ENCODE measurements around the gene BUD23. TPM values are rescaled to one million over a fixed set of nuclear protein-coding genes. Genes with fewer than 3 reads are reported as not detected.

Gene BUD23
- total and polyA plus RNA-seq, 4 donors = 19.1 to 52.6 (median 37.8) TPM

DNA sequence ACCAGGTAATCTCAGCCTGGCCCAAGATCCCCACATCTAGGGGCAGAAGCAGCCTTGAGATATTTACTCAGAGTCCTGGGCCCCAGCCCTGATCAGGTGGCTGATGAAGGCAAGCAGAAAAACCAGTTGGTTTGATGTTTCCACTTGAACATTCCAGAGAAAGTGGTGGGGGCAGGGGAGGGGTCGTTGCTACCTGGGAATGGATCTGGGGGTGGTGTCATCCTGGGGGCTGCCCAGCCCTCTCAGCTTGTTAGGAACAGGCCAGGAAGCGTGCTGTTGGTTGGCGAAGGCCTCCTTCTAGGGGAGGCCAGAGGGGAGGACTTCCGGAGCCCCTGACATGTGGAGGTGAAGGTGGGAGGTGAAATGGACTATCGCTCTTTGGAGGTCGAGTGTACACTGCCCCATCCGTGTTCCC is 58.9 kb downstream of the BUD23 start:
- WGBS = 49% methylated on average over 7 of the region's 7 CpGs
- Histone ChIP-seq H3K4me1 (ENCODE audit: control insufficient read depth in 4 of 4, insufficient read depth in 4 of 4, low read length in 3 of 4) (peaks cover 0 to 31% (median 16%) of the 10 kb centered on the region in 4 donors), H3K27ac (ENCODE audit: low read depth in 1 of 2, low read length in 2 of 2) (peak overlapping the region; percentile 66 to 83), H3K9ac (ENCODE audit: low read depth in 1 of 2, low read length in 2 of 2) (peak overlapping the region in 1 of 2 donors; percentile 62), H3K36me3 (ENCODE audit: control insufficient read depth in 4 of 4, insufficient read depth in 3 of 4, low read depth in 1 of 4, low read length in 3 of 4) (peaks cover 0 to under 1% (median 0%) of the 10 kb centered on the region in 4 donors), H3K4me3 (ENCODE audit: low read depth in 1 of 3, low read length in 3 of 3) (peak overlapping the region in 1 of 3 donors; percentile 26), H3K27me3 (ENCODE audit: control insufficient read depth in 4 of 4, insufficient read depth in 4 of 4, low read length in 3 of 4) (no peaks in the 10 kb centered on the region), H3K9me3 (ENCODE audit: control insufficient read depth in 4 of 4, low read length in 3 of 4) (no peaks in the 10 kb centered on the region)
- DNase-seq (ENCODE audit: low spot score) = no peak
- TF ChIP-seq YY1 (IDR thresholded peaks at IDR 0.05) (no peak), FOXA1 (IDR thresholded peaks at IDR 0.05) (no peak), GABPA (IDR thresholded peaks at IDR 0.05 in 1 of 2, conservative IDR thresholded peaks at IDR 0.05 in 1 of 2) (no peak), NR2F2 (IDR thresholded peaks at IDR 0.05) (no peak), RAD21 (IDR thresholded peaks at IDR 0.05) (no peak), FOXA2 (IDR thresholded peaks at IDR 0.05) (no peak), TAF1 (conservative IDR thresholded peaks at IDR 0.05) (no peak), SP1 (IDR thresholded peaks at IDR 0.05) (no peak), RXRA (IDR thresholded peaks at IDR 0.05) (no peak), HNF4A (conservative IDR thresholded peaks at IDR 0.05) (no peak), HNF4G (IDR thresholded peaks at IDR 0.05) (no peak), EGR1 (IDR thresholded peaks at IDR 0.05; ENCODE audit: low read depth in 2 of 2) (no peak), JUND (IDR thresholded peaks at IDR 0.05) (no peak)
- TF ChIP-seq, protein P1, sequence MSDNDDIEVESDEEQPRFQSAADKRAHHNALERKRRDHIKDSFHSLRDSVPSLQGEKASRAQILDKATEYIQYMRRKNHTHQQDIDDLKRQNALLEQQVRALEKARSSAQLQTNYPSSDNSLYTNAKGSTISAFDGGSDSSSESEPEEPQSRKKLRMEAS (IDR thresholded peaks at IDR 0.05) = no peak
- TF ChIP-seq, protein P2, sequence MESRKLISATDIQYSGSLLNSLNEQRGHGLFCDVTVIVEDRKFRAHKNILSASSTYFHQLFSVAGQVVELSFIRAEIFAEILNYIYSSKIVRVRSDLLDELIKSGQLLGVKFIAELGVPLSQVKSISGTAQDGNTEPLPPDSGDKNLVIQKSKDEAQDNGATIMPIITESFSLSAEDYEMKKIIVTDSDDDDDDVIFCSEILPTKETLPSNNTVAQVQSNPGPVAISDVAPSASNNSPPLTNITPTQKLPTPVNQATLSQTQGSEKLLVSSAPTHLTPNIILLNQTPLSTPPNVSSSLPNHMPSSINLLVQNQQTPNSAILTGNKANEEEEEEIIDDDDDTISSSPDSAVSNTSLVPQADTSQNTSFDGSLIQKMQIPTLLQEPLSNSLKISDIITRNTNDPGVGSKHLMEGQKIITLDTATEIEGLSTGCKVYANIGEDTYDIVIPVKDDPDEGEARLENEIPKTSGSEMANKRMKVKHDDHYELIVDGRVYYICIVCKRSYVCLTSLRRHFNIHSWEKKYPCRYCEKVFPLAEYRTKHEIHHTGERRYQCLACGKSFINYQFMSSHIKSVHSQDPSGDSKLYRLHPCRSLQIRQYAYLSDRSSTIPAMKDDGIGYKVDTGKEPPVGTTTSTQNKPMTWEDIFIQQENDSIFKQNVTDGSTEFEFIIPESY (IDR thresholded peaks at IDR 0.05) = no peak
- TF ChIP-seq, protein P3, sequence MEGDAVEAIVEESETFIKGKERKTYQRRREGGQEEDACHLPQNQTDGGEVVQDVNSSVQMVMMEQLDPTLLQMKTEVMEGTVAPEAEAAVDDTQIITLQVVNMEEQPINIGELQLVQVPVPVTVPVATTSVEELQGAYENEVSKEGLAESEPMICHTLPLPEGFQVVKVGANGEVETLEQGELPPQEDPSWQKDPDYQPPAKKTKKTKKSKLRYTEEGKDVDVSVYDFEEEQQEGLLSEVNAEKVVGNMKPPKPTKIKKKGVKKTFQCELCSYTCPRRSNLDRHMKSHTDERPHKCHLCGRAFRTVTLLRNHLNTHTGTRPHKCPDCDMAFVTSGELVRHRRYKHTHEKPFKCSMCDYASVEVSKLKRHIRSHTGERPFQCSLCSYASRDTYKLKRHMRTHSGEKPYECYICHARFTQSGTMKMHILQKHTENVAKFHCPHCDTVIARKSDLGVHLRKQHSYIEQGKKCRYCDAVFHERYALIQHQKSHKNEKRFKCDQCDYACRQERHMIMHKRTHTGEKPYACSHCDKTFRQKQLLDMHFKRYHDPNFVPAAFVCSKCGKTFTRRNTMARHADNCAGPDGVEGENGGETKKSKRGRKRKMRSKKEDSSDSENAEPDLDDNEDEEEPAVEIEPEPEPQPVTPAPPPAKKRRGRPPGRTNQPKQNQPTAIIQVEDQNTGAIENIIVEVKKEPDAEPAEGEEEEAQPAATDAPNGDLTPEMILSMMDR (IDR thresholded peaks at IDR 0.05; ENCODE audit: low read depth, low read length, missing input control) = no peak
- TF ChIP-seq, protein P4, sequence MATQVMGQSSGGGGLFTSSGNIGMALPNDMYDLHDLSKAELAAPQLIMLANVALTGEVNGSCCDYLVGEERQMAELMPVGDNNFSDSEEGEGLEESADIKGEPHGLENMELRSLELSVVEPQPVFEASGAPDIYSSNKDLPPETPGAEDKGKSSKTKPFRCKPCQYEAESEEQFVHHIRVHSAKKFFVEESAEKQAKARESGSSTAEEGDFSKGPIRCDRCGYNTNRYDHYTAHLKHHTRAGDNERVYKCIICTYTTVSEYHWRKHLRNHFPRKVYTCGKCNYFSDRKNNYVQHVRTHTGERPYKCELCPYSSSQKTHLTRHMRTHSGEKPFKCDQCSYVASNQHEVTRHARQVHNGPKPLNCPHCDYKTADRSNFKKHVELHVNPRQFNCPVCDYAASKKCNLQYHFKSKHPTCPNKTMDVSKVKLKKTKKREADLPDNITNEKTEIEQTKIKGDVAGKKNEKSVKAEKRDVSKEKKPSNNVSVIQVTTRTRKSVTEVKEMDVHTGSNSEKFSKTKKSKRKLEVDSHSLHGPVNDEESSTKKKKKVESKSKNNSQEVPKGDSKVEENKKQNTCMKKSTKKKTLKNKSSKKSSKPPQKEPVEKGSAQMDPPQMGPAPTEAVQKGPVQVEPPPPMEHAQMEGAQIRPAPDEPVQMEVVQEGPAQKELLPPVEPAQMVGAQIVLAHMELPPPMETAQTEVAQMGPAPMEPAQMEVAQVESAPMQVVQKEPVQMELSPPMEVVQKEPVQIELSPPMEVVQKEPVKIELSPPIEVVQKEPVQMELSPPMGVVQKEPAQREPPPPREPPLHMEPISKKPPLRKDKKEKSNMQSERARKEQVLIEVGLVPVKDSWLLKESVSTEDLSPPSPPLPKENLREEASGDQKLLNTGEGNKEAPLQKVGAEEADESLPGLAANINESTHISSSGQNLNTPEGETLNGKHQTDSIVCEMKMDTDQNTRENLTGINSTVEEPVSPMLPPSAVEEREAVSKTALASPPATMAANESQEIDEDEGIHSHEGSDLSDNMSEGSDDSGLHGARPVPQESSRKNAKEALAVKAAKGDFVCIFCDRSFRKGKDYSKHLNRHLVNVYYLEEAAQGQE (IDR thresholded peaks at IDR 0.05) = no peak
- TF ChIP-seq, protein P5, sequence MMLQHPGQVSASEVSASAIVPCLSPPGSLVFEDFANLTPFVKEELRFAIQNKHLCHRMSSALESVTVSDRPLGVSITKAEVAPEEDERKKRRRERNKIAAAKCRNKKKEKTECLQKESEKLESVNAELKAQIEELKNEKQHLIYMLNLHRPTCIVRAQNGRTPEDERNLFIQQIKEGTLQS (IDR thresholded peaks at IDR 0.05) = no peak
